GM12891 (cell line): ENCODE data around the gene GNA14.

ENCODE experiments used
- DNase-seq: peaks from one replicate; pipeline ENCODE4 v3.0.0; 2011; ENCODE audit warnings: low spot score; ENCODE audit not compliant: insufficient read length
- FAIRE-seq: peaks from 2 replicates; lab custom pipeline; 2011; peaks lifted over from hg19 to GRCh38; lab: Jason Lieb, UNC
- PAX5 ChIP-seq: IDR thresholded peaks from 2 replicates; pipeline ENCODE4 v1.6.1; 2011; ENCODE audit warnings: low read length, moderate library complexity, mild to moderate bottlenecking; ENCODE audit not compliant: insufficient read depth, severe bottlenecking
- POLR2A ChIP-seq: IDR thresholded peaks from 2 replicates; pipeline ENCODE4 v1.6.1; 2011; ENCODE audit warnings: low read depth, low read length, control low read depth
- POLR2AphosphoS5 ChIP-seq: IDR thresholded peaks from 2 replicates; pipeline ENCODE4 v1.6.1; 2011; ENCODE audit warnings: low read depth, low read length, control low read depth
- POU2F2 ChIP-seq: IDR thresholded peaks from 2 replicates; pipeline ENCODE4 v1.6.1; 2011; ENCODE audit warnings: low read depth, mild to moderate bottlenecking, control low read depth, low read length, moderate library complexity
- SPI1 ChIP-seq: IDR thresholded peaks from 2 replicates; pipeline ENCODE4 v1.6.1; 2011; ENCODE audit warnings: low read depth, low read length, control low read depth
- TAF1 ChIP-seq: IDR thresholded peaks from 2 replicates; pipeline ENCODE4 v1.6.1; 2011; ENCODE audit warnings: low read depth, low read length, control low read depth

Gene GNA14

GRCh38 chr9:77469515-77470231 lies 178.4 kb downstream of the GNA14 start:
- FAIRE-seq = no peak
- TF ChIP-seq POU2F2 (no peak), SPI1 (no peak), PAX5 (no peak), POLR2A (no peak), POLR2AphosphoS5 (no peak), TAF1 (no peak)

GRCh38 chr9:77464661-77465060 lies 183.5 kb downstream of the GNA14 start:
- no peak for FAIRE-seq
- DNase-seq = no peak
- TF ChIP-seq SPI1 (no peak), TAF1 (no peak), POLR2AphosphoS5 (no peak), POU2F2 (no peak)

More at GRCh38 chr9:77469515-77470231, 178.4 kb downstream of the GNA14 start:
- DNase-seq = no peak

GRCh38 chr9:77463151-77463550 lies 185.0 kb downstream of the GNA14 start:
- DNase-seq (no peak), FAIRE-seq (no peak)
- no peak for TF ChIP-seq SPI1
- TF ChIP-seq POU2F2 = no peak
- TF ChIP-seq POLR2A = no peak
- no peak for TF ChIP-seq TAF1
- TF ChIP-seq POLR2AphosphoS5 = no peak
- TF ChIP-seq PAX5 = no peak

- DNase-seq (no peak), FAIRE-seq (no peak)
- TF ChIP-seq POLR2AphosphoS5 (no peak), PAX5 (no peak), POU2F2 (no peak)
These were observed 186.1 kb downstream of the GNA14 start for GRCh38 chr9:77462066-77462465.

- TF ChIP-seq SPI1 (no peak), POU2F2 (no peak), TAF1 (no peak), POLR2AphosphoS5 (no peak), POLR2A (no peak), PAX5 (no peak)
- no peak for FAIRE-seq
- DNase-seq = no peak
These were observed 187.2 kb downstream of the GNA14 start for GRCh38 chr9:77460938-77461337.

- FAIRE-seq (peak; percentile 59), DNase-seq (peak; percentile 53)
- TF ChIP-seq TAF1 (no peak), SPI1 (no peak), POU2F2 (no peak), PAX5 (no peak), POLR2A (no peak), POLR2AphosphoS5 (no peak)
These were observed 190.1 kb downstream of the GNA14 start for GRCh38 chr9:77457916-77458592.

DNA sequence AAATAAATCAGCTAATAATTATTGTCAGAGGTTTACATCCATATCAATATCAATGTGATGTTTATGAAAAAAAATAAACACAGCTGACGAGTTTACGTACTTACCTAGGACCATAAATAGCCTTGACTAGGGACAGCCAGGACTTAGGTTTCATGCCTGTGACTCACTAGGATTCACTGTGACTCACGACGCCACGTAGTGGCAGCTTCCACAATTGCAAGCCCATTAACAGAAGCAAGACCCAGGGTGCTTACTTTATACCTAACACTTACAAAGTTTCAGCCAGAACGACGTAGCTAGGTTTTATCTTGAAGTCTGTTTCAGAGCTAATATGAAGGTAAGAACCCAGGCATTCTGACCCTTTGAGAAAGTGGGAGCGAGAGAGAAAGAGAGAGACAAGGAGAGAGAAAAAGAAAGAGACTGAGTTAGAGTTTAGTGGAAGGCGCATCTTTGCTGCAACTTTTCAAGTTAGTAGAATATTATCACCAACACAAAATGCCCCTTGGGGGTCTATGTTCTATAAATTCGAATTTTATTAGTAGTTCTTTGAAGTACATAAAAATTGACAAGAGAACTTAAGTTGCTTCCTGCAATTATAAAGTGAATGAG lies 191.2 kb downstream of the GNA14 start:
- FAIRE-seq (peak; percentile 93), DNase-seq (no peak)
- TF ChIP-seq PAX5 (no peak), TAF1 (no peak), POLR2A (no peak), POU2F2 (no peak), SPI1 (no peak), POLR2AphosphoS5 (no peak)

DNA sequence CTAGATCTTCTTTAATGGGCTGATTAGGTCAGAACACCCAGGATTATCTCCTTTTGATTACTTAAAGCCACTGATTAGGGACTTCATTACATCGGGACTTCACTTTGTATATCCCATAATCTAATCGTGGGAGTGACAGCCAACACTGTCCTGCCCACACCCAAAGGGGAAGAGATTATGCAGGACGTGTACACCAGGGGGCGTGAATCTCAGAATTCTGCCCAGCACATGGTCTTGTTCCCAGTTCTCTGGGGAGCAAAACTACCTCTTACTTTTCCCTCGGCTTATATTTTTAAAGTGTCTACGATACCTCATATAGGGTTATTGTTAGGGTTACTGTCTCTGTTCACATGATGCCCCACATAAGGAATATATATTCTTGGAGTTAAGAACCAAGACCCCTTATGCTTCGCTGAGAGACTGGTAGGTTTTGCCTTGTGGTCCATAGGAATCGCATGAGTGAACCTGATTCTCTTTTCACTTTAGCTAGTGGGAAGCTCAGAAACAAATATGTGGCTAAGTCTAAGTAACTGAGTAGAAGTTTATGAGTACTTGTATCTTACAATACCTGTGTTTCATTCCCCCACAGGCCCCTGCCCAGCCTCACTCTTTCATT lies 192.7 kb downstream of the GNA14 start:
- FAIRE-seq = peak; percentile 67
- no peak for TF ChIP-seq TAF1
- no peak for DNase-seq

GRCh38 chr9:77454663-77455062 lies 193.5 kb downstream of the GNA14 start:
- DNase-seq (no peak), FAIRE-seq (no peak)
- TF ChIP-seq POU2F2 (no peak), PAX5 (no peak), POLR2AphosphoS5 (no peak), TAF1 (no peak), SPI1 (no peak), POLR2A (no peak)

- FAIRE-seq = no peak
- TF ChIP-seq POU2F2 (no peak), POLR2AphosphoS5 (no peak), SPI1 (peak; percentile 80)
- no peak for DNase-seq
These were observed 194.1 kb downstream of the GNA14 start for GRCh38 chr9:77453825-77454647.
